GM19023 (cell line): ENCODE results near the gene KIRREL3.
"Not testable (repeated sequence)": the region's sequence is repeated elsewhere in the genome, so short reads cannot be mapped to it uniquely, and the experiment has no call there.

ENCODE experiments used
- ATAC-seq: cut with Tn5 transposase; IDR thresholded peaks from one replicate; pipeline ENCODE4 v1.9.1; 2021; ENCODE audit warnings: mild to moderate bottlenecking, moderate library complexity; ENCODE audit not compliant: unreplicated experiment

Gene KIRREL3

DNA sequence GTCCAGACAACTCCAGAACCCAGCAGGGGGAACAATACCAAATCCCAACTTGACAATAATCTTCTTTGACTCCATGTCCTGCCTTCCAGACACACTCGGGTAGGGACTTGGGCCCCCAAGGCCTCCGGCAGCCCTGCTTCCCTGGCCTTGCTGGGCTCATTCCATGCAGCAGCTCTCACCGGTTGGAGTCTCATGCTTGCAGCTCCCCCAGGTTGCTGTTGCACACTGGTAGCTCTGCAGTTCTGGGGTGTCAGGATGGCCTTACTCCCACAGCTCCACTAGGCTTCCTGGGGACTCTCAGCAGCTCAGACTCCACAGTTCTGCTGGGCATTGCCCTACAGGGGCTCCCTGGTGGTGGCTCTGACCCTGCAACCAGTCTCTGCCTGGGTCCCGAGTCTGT is 602.3 kb downstream of the KIRREL3 start:
- ATAC-seq, result no peak

DNA sequence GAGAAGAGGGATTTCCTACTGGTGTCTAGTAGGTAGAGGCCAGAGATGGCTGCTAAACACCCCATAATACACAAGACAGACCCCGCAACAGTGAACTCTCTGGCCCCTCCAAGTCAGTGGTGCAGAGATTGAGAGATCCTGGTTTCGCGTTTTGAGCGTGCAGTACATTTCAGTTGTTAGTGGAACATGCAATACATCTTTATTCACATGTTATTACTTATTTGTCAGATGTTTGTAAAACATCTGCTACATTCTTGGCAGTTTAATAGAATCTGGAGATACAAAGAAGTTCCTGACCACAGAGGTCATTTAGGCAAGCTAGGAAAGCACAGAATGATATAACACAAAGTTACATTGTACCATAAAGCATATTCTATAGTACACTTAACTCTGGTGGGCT is 603.6 kb downstream of the KIRREL3 start:
- ATAC-seq, result no peak

DNA sequence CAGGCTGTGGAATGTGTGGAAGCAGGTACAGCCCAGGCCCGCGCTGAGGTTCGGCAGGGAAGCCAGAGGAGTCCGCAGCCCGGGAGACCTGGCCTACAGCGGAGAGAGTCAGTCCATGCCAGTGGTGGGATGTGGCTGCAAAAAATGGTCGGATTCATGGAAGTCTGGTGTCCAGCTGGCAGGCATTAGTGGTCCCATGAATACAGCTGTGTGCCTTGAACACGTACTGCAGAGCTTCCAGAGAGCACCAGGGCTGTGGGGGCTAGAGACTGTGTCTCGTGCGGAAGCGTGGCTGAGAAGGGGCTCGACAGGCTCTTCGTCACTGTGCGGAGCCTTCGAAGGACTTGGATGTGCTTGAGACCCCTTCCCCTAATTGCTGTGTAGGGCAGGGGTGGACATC is 604.3 kb downstream of the KIRREL3 start:
- ATAC-seq, result not testable (repeated sequence)

DNA sequence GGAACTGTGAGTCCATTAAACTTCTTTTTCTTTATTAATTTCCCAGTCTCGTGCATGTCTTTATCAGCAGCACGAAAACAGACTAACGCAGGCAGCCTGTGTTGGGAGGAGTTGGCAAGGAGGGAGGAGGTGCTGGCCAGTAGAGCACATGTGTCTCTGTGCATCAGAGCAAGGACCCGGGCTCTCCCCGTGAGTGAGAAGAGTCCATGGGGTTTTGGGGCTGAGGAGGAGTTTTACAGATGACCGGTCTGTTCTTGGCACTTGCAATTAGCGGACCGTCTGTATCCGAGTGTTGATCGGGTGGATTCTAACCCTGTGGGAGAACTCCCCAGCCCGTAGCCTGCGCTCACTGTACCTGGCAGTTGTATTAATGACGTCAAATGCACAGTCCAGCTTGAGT is 604.8 kb downstream of the KIRREL3 start:
- not testable (repeated sequence) for ATAC-seq

DNA sequence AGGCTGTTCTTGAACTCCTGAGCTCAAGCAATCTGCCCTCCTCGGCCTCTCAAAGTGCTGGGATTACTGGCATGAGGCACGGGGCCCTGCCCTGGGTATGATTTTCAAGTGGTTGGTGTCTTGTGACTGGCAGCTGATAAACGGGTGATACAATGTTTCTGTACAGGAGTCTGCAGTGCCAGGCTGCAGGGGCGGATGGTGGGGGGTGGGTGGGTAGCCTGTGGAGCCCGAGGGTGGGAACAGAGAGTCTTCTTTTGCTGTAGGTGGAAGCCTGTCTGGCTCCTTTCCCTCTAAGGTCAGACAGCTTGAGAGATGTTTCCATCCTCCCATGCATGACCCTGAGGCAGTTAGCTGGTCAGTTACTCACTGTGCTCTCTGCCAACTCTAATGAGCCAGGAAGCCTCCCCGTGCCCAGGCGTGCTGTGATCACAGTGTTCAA is 605.9 kb downstream of the KIRREL3 start:
- not testable (repeated sequence) for ATAC-seq

DNA sequence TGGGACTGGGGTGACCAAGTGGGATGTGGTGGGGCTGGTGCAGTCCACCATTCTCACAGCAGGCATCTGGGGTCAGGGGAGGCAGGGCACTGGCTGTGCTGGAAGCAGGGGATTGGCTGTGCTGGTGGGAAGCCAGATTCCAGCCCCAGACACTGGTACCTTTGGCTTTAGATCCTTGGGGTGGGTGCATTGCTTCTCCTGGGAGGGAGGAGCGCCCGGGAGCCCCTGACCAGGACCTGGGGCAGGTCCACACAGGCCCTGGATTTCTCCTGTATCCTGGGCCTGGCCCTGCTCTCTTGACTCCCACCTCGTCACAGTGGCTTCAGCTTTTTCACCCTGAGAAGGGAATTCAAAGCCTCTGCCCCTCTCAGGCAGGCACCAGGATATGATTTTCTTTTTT is 606.5 kb downstream of the KIRREL3 start:
- no peak for ATAC-seq

DNA sequence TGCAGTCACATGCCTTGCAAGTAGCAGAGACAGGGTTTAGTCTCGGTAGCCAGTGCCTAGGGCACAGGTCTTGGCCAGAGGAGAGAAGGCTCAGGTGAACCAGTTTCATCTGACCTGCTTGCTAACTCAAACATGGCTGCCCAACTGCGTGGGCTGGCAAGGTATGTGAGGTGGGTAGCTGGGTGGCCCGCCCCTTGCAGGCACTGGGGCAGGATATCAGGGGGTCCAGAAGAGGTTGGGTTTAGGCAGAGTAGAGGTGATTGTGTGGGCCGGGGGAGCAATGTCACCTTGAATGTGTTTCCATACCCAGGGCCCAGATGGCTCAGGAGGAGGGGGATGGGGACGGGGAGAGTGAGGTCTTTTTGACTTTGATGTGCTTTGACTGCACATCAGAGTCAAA is 607.4 kb downstream of the KIRREL3 start:
- no peak for ATAC-seq

DNA sequence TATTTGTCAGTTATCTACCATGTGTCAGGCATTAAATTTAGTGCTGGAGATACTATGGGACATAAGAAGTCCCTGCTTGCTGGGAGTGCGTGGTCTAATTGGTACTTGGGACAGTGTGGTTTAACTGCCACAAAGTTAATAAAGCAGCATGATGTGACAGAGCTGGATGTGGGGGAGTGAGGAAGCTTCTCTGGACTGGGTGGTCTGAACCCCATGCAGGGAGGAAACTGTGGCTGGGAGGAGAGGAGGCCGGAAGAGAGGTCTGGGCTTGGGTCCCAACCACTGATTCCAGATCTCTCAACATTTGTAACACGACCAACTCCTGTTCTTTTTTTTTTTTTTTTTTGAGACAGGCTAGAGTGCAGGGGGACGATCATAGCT is 607.9 kb downstream of the KIRREL3 start:
- ATAC-seq, result no peak

DNA sequence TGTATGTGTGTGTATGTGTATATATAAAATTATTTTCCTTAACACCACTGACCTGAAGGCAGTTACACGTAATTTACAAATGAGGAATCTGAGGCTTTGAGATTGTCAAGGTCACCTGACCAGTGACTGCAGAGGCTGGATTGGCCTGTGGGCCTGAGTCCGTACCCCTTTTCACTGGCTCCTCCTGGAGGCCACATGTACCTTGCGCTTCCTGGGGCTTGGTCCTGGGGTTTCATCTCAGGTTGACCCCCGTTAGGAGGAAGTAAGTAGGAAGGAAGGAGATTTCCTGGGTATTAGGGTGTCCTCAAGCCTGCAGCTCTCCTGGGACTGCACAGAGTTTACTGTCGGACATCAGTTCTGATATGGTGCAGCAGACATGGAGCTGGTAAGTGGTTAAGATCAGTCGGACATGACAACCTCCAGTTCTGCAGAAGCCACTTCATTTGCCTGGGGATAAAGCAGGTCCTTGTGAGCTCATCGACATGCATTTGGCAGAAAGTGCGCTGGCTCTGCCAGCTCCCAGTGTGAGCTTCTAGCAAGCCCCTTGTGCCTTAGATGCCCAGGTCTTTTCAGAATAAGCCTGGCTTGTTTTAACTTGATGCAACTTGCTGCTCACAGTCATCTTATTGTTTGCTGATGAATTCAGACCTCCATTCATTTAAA is 608.5 kb downstream of the KIRREL3 start:
- ATAC-seq, result peak; percentile 71

DNA sequence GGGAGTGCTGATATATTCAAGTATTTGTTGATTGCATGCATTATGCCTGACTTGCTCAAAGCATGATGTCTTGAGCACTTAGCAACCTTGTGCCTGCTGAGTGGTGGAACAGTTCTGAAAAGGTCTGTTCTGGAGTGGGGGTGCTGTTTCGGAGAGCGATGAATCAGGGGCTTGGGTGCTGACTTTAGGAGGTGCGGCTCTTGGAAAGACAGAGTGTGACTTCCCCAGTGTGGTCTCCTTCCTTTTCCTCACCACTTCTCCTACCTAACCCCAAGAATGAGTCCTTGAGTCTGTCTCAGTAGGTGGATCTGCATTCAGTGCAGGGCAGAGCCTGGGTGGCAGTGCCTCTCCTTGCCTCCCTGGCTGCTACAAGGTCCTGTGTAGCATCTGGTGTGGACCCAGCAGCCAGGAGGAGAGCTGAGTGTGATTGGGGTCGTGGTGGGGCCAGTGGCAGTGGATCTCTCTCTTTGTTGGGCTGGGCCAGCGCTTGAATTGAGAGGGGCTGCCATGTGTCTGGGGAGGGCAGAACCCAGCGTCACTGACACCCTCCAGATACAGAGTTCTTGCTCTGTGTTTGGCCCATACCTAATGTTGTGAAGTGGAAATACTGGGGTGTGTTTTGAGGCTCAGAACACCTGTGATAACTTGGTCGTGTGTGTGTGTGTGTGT is 609.1 kb downstream of the KIRREL3 start:
- ATAC-seq, result no peak

DNA sequence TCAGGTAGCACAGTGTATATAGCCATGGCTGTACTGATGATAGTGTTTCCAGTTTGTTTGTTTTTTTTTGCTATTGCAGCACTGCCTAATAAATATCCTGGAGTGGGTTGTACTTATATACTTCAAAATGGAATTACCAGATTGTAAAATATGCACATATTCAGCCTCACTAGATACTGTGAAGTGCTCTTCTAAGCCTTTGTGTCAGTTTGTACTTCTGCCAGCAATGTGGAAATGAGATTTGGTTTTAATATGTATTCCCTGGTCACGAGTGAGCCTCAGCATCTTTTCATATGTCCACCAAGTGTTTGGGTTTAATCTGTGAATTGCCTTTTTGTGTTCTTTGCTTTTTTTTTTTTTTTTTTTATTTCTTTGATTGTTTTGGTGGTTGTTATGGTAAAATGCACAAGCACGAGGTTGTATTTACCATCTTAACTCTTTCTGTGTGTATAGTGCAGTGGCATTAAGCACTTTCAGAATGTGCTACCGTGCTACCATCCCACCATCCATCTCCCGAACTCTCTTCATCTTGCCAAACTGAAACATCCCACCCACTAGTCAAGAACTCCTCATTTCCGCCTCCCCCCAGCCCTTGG is 610.2 kb downstream of the KIRREL3 start:
- ATAC-seq, result no peak

DNA sequence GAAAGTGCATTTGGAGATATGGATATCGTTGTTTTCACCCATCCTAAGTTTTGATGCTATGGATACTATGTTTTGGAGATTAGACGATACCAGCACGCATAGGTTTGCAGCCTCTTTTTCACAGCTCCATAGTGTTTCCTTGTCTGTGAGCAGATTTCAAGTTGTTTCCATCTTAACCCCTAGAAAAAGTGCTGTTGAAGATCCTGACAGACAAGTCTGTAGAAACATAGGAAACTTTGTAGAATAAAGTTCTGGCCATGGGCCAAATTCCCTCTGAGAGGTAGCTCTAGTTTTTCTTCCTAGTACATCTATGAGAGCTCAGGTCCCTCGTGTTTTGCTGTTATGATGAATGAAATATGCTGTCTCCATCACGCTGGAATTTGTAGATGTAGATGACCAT is 612.7 kb downstream of the KIRREL3 start:
- ATAC-seq, result no peak

DNA sequence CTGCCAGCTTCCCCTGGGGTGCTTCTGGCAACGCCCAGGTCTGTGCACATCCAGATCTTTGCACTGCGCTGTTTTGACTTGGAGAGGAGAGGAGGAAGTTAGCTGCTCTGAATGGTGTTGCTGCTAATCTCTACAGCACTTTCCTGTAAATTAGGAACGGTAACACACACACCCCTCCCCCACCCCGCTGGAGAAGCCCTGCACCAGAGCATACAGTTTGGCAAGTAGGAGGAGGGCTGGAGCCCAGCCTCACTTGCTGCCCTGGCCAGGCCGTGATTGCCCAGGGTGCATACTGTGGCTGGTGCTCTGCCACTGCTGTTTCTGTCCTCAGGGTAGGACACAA is 613.9 kb downstream of the KIRREL3 start:
- not testable (repeated sequence) for ATAC-seq

DNA sequence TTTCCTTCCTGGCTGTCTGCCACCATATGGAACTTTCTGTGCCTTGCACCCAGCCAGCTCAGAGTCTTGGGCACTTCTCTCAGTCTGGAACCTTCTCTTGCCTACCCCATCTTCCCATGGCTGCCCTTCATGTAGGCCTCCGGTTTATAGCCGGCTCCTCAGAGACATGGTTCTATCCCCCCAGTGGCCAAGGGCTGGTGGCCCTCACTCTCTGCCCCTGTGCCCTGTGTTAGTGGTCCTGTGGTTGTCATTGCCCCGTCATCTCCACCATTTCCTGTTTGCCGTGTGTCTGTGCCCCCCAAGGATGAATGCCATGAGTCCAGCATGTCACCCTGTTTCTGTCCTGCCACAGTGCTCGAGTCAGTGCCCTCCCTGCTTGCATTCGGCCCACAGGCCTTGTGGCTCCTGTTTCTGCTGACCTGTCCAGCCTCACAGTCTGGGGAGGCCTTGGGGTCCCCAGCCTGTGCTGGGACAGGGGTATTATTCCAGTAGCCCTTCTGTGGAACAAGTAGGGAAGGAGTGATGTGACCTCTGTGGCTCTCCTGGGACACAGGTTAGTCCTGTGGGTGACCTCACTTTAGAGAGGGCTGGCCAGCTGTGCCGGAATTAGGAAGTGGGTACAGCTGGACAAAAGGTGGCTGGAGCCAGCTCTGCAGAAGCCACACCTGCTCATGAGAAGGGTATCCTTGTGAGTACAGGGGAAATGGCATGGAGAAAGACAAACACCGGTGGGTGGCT is 614.4 kb downstream of the KIRREL3 start:
- no peak for ATAC-seq

DNA sequence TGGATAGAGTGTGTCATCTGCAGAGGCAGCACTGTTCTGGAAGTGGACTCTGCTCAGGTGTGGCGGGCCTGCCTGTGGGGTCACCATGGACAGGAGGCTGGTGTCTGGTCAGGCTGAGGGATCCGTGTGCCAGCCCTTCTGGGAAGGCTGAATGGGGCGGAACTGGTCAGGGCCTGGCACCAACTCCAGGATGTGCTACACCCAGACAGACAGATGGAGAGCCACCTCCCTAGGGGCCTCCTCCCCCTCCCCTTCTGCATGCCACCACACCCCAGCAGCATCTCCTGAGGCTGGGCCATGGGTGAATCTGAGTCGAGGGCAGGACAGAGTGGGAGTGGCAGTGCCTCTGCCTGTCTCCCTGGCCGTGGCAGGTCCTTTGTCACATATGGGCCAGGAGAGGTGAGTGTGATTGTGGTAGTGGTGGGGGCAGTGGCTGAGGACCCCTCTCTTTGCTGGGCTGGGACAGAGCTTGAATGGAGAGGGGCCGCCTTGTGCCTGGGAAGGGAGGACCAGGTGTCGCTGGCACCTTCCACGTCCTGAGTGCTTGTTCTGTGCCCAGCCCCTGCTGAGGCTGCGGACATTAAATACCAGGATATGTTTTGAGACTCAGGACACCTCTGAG is 616.0 kb downstream of the KIRREL3 start:
- ATAC-seq, result no peak

DNA sequence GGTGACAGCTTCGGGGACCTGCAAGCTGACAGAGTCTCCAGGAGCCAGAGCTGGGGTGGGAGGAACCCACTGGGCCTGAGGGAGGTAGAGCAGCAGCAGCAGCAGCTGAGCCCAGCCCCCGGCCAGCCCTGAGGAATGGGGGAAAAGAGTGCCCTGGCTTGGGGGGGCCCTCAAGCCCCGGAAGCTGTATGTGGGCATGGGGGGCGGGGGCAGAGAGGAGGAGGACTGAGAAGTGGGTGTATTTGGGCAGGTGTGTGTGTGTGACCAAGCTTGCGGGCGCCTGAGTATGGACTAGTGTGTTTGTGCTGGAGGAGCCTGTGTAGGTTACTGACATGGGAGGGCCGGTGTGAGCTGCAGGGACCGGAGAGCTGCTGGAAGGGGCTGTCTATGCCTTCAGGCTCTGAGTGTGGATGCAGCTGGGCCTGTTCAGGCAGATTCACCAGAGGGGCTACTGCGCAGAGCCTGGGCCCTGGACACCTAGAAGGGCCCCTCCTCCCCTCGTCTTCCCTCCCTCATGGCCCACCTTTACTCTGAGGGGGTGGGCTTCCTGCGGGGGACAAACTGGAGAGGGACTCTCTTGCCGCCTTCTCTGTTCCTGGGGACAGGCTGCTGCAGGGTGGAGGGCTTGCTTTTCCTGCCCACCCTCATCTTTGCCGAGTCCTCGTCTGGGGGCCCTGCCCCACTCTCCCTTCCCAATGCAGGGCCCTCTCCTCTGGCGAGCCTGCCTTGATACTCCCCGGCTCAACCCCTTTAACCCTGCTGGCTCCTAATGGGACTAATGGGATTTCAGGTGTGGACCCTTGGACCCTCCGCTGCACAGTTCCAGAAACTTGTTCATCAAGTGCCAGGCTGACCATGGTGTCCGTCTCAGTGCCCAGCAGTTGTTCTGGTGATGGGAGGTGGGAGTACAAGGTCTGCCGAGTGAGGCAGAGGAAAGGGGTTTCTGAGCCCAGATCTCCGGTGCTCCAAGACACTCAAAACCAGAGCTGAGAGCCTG is 616.9 kb downstream of the KIRREL3 start:
- no peak for ATAC-seq

DNA sequence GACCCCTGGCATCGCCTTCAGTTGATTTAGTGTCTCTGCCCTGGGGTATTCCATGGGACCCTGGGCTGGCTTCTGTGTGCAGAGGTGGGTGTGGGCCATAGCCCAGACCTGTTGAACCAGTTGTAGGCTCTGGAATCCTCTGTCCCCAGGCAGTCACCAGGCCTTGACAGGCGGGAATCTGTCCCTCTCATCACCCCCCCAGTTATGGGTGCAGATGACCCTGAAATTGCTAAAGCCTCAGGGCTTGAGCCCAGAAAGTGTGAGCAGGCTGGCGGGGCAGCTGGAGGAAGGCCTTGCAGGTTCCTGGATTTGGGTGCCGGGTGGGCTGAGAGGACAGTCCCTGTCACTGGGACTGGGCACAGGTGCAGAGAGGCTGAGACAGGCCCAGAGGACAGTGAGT is 617.9 kb downstream of the KIRREL3 start:
- not testable (repeated sequence) for ATAC-seq

DNA sequence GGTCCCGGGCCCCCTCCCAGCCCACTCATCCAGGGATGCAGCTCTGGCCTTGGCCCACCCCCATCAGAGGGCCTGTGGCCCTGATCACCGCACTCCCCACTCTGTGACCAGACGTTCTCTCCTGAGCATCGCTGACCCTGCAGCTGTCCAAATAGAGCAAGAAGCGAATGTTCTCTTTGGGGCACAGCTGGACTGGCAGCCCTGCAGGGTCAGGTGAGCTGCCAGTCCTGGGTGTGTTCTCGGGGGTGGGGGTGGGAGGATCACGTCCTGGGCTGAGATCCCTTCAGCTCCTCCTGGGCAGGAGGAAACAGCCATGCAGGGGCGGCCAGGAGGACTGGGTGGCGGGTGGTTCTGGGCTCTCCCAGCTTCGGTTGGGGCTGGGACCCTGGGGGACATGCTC is 618.6 kb downstream of the KIRREL3 start:
- not testable (repeated sequence) for ATAC-seq

DNA sequence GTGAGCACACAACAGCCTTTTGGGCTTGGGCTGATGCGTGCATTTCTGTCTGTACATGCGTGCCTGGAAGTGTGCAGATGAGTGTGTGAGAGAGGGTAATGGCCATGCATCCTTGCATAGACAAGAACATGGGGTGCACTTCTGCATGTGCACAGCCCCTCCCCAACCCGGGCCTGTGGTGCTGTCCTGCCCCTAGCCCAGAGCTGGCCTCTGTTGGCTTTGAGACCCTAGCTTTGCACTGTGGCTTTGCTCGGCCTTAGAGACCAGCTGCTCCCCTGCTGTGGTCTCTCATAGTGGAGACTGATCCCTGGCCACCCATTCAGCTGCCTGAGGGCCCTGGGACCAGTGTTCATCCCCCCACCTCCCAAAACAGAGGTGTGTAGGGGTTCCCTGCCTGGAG is 619.7 kb downstream of the KIRREL3 start:
- no peak for ATAC-seq

DNA sequence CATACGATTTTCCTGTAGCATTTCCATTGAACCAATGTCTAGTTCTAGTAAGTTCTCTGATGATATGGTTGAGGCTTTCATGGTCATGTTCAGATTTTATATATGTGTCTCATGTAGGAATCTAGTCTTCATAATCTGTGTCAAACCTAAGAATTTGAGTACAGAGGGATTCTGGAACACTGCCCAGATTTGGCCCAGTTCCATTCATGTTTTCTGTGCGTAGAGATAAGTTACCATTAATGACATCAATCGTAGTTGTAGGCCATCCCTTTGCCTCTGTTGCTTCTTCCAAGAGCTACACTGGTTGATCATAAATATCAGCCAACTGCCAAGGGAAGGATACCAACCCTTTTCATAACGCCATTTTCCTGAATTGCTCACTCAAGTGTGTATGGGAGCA is 621.8 kb downstream of the KIRREL3 start:
- no peak for ATAC-seq
